ENCODE results near the gene MIA2.

GRCh38 chr14:39302124-39302810 is 68.6 kb downstream of the MIA2 start:
- no peak for TF ChIP-seq CTCF (conservative IDR thresholded peaks at IDR 0.05)
- TF ChIP-seq EZH2 (IDR thresholded peaks at IDR 0.05; ENCODE audit: low read depth): no peak
